Measurements from ENCODE around the gene RNF113B.

Gene RNF113B

DNA sequence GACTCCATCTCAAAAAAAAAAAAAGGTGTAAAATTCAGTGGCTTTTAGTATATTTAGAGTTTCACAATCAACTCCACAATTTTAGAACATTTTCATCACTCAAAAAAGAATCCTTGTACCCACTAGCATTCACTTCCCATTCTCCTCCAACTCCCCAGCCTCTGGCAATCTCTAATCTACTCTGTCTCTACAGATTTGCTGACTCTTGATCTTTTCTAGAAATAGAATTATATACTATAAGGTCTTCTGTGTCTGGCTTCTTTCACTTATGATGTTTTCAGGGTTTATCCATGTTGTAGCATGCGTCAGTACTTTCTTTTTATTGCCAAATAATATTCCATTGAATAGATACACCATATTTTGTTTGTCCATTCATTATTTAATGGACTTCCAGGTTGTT, 42.2 kb downstream of the RNF113B start:
- no peak for DNase-seq

DNA sequence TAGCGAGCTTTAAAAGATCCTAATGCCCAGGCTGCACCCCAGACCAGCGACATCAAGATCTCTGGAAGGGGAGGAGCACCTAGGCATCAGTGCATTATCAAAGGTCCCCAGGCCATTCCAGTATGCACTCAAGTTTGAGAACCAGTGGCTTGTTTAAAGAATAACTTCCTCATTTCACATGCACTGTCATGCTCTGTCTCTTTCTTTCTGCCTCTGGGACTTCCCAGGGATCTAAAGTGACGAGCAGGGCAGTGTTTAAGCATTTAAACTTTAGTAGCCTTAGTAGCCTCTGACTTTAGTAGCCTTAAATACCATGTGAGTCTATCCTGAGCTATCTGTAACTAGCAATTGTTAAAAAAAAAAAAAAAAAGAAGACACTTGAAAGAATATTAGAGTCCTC, 43.1 kb downstream of the RNF113B start:
- DNase-seq: no peak

DNA sequence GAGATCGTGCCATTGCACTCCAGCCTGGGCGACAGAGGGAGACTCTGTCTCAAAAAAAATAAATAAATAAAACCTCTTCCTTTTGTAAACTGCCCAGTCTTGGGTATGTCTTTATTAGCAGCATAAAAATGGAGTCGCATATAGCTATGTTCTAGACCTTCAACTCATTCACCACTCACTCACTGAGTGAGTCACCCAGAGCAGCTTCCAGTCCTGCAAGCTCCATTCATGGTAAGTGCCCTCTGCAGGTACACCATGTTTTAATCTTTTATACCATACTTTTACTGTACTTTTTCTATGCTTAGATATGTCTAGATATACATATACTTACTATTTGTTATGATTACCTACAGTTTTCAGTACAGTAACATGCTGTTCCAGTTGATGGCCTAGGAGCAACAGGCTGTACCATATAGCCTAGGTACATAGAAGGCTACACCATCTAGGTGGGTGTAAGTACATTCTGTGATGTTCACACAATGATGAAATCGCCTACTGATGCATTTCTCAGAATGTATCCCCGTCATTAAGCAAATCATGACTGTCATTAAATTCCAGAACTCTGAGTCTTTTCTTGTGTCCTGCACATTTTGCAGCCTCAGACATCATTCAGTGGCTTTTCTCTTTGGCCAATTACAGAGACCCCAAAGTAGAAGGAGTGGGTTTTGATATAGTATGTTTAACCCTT, 47.9 kb downstream of the RNF113B start:
- DNase-seq: no peak
